GM18502 (cell line): ENCODE results near the gene SYN1.
A peak's percentile ranks its signal among the peaks of the same experiment; 100 is the strongest.

Experiments
- ATAC-seq: cut with Tn5 transposase; IDR thresholded peaks from one replicate; pipeline ENCODE4 v1.9.1; 2021; ENCODE audit warnings: mild to moderate bottlenecking; ENCODE audit not compliant: unreplicated experiment, poor library complexity

Gene SYN1

DNA sequence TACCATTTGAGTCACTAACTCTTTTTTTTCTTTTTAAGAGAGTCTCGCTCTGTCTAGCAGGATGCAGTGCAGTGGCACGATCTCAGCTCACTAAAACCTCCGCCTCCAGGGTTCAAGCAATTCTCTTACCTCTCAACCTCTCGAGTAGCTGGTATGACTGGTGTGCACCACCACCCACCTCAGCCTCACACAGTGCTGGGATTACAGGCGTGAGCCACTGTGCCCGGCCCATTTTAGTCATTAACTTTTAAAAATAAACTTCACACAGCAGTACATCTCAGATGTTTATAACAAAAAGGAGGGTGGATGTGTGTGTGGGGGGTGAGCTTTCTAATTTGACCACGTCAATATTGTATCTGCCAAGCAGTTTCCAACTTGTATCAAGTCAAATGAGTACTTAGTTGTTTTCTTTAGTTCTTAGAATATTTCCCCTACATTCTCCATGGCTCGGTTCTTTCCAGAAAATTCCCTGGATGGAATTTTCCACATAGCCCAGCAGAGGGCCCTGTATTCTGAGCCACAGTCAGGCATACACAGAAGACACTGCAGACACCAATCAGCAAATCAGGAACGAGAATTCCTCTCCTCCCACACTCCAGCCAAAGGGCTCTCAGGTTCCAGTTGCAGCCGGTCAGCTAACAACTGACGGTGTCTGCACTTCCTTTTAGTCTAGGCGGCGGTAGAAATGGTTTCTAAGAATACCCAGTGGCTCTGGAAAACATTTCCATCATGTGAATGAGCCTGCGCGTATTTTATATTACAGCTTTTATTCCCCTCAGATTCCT lies 78.7 kb downstream of the SYN1 start:
- no peak for ATAC-seq

GRCh38 chrX:47539860-47540259 lies 79.8 kb downstream of the SYN1 start:
- ATAC-seq = no peak

GRCh38 chrX:47530049-47530448 lies 89.6 kb downstream of the SYN1 start:
- no peak for ATAC-seq

- ATAC-seq = no peak
Observed at GRCh38 chrX:47529548-47529947, 90.1 kb downstream of the SYN1 start.

DNA sequence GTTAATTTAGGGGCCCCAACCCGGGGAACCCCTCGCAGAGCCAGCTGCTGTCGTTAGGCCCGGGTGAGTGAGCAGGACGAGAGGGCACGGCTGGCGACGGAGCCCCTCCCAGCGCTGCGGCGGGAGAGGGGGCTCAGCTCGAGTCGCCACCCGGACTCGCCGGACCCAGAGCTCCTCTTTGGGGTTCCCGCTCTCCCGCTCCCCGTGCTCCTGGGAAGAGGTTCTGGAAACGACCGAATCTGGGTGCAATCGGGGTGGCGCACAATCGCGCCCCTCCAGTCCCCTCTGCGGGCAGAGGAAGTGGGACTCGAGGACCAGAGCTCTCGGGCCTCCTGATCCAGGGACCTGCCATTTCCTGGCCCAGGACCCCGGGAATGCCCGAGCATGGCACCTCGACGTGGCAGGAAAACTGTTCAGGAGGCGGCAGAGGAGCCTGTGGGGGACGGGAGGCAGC lies 95.9 kb downstream of the SYN1 start:
- ATAC-seq = no peak

GRCh38 chrX:47523297-47523696 lies 96.4 kb downstream of the SYN1 start:
- peak; percentile 87 for ATAC-seq
